Loucy (cell line): ENCODE data around the gene SLC44A1.
"Not testable (repeated sequence)": the region's sequence is repeated elsewhere in the genome, so short reads cannot be mapped to it uniquely, and the experiment has no call there.

Source experiments
- H2AFZ ChIP-seq: fragments of 200-600 bp; sonication (generic); 2 replicates; pipeline ENCODE4 v1.6.0; 2016; ENCODE audit warnings: antibody characterized with exemption, mild to moderate bottlenecking, low read length, moderate library complexity
- H3F3A ChIP-seq: fragments of 200-600 bp; 2 replicates; pipeline ENCODE4 v1.6.0; 2016; ENCODE audit warnings: antibody characterized with exemption, low read depth, mild to moderate bottlenecking
- H3K27me3 ChIP-seq: fragments of 200-600 bp; sonication (generic); 2 replicates; pipeline ENCODE4 v1.6.1; 2014; ENCODE audit warnings: low read length, mild to moderate bottlenecking; ENCODE audit not compliant: insufficient read depth, poor library complexity, severe bottlenecking
- H3K36me3 ChIP-seq: fragments of 200-600 bp; sonication (generic); 2 replicates; pipeline ENCODE4 v1.6.1; 2016; ENCODE audit warnings: low read length; ENCODE audit not compliant: insufficient read depth
- H3K4me1 ChIP-seq: fragments of 200-600 bp; sonication (generic); 2 replicates; pipeline ENCODE4 v1.5.1; 2014; ENCODE audit warnings: low read length, mild to moderate bottlenecking; ENCODE audit not compliant: insufficient read depth, poor library complexity, severe bottlenecking
- H3K4me2 ChIP-seq: fragments of 200-600 bp; sonication (generic); 2 replicates; pipeline ENCODE4 v1.6.0; 2014; ENCODE audit warnings: antibody characterized with exemption, low read length, low read depth, mild to moderate bottlenecking; ENCODE audit not compliant: poor library complexity, severe bottlenecking
- H3K4me3 ChIP-seq: fragments of 200-600 bp; sonication (generic); 2 replicates; pipeline ENCODE4 v1.5.1; 2014; ENCODE audit warnings: low read length, mild to moderate bottlenecking, mixed read lengths; ENCODE audit not compliant: poor library complexity, severe bottlenecking
- H3K79me2 ChIP-seq: fragments of 200-600 bp; sonication (generic); 2 replicates; pipeline ENCODE4 v1.6.1; 2014; ENCODE audit warnings: low read length; ENCODE audit not compliant: insufficient read depth
- H3K9ac ChIP-seq: fragments of 200-600 bp; sonication (generic); 2 replicates; pipeline ENCODE4 v1.6.0; 2014; ENCODE audit warnings: mild to moderate bottlenecking, low read depth, low read length, moderate library complexity; ENCODE audit not compliant: poor library complexity, severe bottlenecking
- H3K9me2 ChIP-seq: fragments of 200-600 bp; sonication (generic); replicated peaks from 2 replicates; pipeline ENCODE4 v1.6.1; 2016; ENCODE audit warnings: low read depth, low read length, mixed read lengths
- H3K9me3 ChIP-seq: fragments of 200-600 bp; sonication (generic); 2 replicates; pipeline ENCODE4 v1.6.1; 2014; ENCODE audit warnings: mild to moderate bottlenecking, antibody characterized with exemption, low read length, low read depth; ENCODE audit not compliant: insufficient read depth
- H4K20me1 ChIP-seq: fragments of 200-600 bp; sonication (generic); 2 replicates; pipeline ENCODE4 v1.6.0; 2014; ENCODE audit warnings: antibody characterized with exemption, low read length, mild to moderate bottlenecking; ENCODE audit not compliant: insufficient read depth, poor library complexity, severe bottlenecking
- EZH2phosphoT487 ChIP-seq: fragments of 200-600 bp; IDR thresholded peaks from 2 replicates; pipeline ENCODE4 v1.6.1; 2018; ENCODE audit warnings: antibody characterized with exemption, mild to moderate bottlenecking, moderate library complexity, borderline replicate concordance
- TF ChIP-seq, protein P1 (sequence below): fragments of 200-600 bp; sonication (generic); conservative IDR thresholded peaks from 2 replicates; pipeline ENCODE4 v1.5.1; 2014; ENCODE audit warnings: mild to moderate bottlenecking, antibody characterized with exemption, low read length

SLC44A1 gene

DNA sequence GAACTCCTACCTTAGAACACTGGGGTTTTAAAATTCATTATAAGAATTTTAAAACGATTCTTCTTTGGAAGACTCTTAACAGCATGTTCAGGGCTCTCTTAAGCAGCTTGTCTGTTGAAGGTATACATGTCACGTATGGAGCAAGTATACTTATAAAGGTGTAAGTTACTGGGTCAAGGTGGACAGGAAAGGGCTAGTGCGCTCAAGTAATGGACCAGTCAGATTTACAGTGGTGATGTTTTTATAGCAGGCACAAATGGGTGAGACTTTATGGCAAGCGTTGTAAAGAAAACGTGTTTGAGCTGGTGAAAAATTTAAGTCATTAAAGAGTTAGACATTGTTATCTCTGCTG is 7.9 kb downstream of the SLC44A1 start:
- Histone ChIP-seq H3K36me3 (no peaks in the 10 kb centered on the region), H2AFZ (no peak overlapping the region), H4K20me1 (peaks cover 35% of the 10 kb centered on the region), H3K9me2 (no peaks in the 10 kb centered on the region), H3K9ac (peak overlapping the region; percentile 41), H3K4me2 (peak overlapping the region; percentile 76), H3F3A (0 out of 2 replicates have a peak, but pooled peaks cover 3% of the 10 kb centered on the region), H3K9me3 (no peaks in the 10 kb centered on the region), H3K79me2 (peaks cover 99% of the 10 kb centered on the region), H3K4me1 (peaks cover 73% of the 10 kb centered on the region), H3K4me3 (peak overlapping the region; percentile 59), H3K27me3 (no peaks in the 10 kb centered on the region)
- no peak for TF ChIP-seq EZH2phosphoT487
- TF ChIP-seq, protein P1, sequence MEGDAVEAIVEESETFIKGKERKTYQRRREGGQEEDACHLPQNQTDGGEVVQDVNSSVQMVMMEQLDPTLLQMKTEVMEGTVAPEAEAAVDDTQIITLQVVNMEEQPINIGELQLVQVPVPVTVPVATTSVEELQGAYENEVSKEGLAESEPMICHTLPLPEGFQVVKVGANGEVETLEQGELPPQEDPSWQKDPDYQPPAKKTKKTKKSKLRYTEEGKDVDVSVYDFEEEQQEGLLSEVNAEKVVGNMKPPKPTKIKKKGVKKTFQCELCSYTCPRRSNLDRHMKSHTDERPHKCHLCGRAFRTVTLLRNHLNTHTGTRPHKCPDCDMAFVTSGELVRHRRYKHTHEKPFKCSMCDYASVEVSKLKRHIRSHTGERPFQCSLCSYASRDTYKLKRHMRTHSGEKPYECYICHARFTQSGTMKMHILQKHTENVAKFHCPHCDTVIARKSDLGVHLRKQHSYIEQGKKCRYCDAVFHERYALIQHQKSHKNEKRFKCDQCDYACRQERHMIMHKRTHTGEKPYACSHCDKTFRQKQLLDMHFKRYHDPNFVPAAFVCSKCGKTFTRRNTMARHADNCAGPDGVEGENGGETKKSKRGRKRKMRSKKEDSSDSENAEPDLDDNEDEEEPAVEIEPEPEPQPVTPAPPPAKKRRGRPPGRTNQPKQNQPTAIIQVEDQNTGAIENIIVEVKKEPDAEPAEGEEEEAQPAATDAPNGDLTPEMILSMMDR, result no peak

DNA sequence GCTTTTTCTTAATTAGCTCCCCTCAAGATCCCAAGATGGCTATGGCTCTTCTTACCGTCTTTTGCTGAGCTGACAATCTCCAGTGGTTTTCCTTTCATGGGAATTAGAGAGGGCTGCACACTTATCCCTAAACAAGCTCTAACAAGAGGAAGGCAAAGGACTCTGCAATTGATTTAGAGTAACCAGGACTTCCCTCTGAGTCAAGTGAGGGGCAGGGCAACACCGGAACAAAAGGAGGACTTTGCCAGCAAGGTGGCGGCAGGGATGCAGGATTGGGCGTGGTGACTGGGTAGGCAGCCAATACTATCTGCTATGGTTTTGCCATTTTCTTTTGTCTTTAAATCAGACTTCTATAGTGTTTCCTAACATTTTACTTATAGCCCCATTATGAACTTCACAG is 9.8 kb downstream of the SLC44A1 start:
- H3K79me2 ChIP-seq, result peaks cover 99% of the 10 kb centered on the region

DNA sequence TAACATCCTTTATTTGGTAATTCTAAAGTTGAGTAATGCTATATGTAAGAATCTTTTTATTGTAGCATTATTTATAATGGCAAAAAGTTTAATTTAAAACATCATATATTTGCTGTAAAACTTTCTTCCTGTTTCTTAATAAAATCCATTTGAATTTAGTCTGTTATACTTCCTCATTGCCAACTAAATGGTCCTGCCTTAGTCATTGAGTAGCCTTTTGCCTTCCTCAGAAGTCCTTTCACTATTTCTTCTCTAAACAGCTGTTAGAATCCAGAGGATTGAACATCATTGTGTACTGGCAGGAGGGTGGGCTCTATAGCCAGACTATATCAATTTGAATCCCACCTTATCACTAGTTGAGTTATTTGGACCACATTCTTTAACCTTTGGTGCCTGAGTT is 11.0 kb downstream of the SLC44A1 start:
- Histone ChIP-seq H3K36me3 (no peaks in the 10 kb centered on the region), H3K4me3 (peak overlapping the region; percentile 22), H3K4me2 (peak overlapping the region; percentile 52), H3K9ac (peak overlapping the region; percentile 26), H2AFZ (no peak overlapping the region), H4K20me1 (peaks cover 24% of the 10 kb centered on the region), H3K79me2 (peaks cover 99% of the 10 kb centered on the region), H3K27me3 (no peaks in the 10 kb centered on the region), H3K9me2 (no peaks in the 10 kb centered on the region), H3F3A (peaks cover 8% of the 10 kb centered on the region; the same call in 1 of the 2 replicates), H3K4me1 (peaks cover 85% of the 10 kb centered on the region), H3K9me3 (no peaks in the 10 kb centered on the region)
- TF ChIP-seq, protein P1, result no peak
- TF ChIP-seq EZH2phosphoT487, result no peak

More for the DNA sequence above, 9.8 kb downstream of the SLC44A1 start:
- no peaks in the 10 kb centered on the region for H3K36me3 ChIP-seq
- no peaks in the 10 kb centered on the region for H3K9me3 ChIP-seq
- no peaks in the 10 kb centered on the region for H3K9me2 ChIP-seq
- H3K4me1 ChIP-seq, result peaks cover 76% of the 10 kb centered on the region
- H3F3A ChIP-seq, result peaks cover 6% of the 10 kb centered on the region; the same call in 1 of the 2 replicates
- peak overlapping the region; percentile 31 for H3K4me3 ChIP-seq
- peak overlapping the region; percentile 52 for H3K4me2 ChIP-seq
- no peak overlapping the region for H2AFZ ChIP-seq
- TF ChIP-seq, protein P1, result no peak
- no peak for TF ChIP-seq EZH2phosphoT487
- no peaks in the 10 kb centered on the region for H3K27me3 ChIP-seq
- H3K9ac ChIP-seq, result peak overlapping the region; percentile 38
- peaks cover 21% of the 10 kb centered on the region for H4K20me1 ChIP-seq

DNA sequence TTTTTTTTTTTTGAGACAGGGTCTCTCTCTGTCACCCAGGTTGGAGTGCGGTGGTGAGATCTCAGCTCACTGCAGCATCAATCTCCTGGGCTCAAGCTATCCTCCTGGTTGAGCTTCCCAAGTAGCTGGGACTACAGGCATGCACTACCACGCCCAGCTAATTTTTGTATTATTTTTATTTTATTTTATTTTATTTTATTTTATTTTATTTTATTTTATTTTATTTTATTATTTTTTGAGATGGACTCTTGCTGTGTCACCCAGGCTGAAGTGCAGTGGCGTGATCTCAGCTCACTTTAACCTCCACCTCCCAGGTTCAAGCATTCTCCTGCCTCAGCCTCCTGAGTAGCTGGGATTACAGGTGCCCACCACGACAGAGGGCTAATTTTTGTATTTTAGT is 12.1 kb downstream of the SLC44A1 start:
- H2AFZ ChIP-seq, H3K9me2 ChIP-seq, H3K9me3 ChIP-seq, H3K27me3 ChIP-seq, H3K4me3 ChIP-seq, H3K36me3 ChIP-seq, H3F3A ChIP-seq: not testable (repeated sequence)
- Histone ChIP-seq H4K20me1 (peaks cover 14% of the 10 kb centered on the region), H3K9ac (peak overlapping the region; percentile 26), H3K4me2 (peak overlapping the region; percentile 52), H3K79me2 (peaks cover 99% of the 10 kb centered on the region), H3K4me1 (peaks cover 74% of the 10 kb centered on the region)
